ENCODE measurements around the gene PIGM. TPM values are rescaled to one million over a fixed set of nuclear protein-coding genes. Genes with fewer than 3 reads are reported as not detected.

The PIGM gene
- total RNA-seq, 1 donor from 2014 or later, result 2.1 TPM

GRCh38 chr1:160040476-160040875 lies 8.7 kb upstream of the PIGM start:
- FAIRE-seq, result no peak
- Histone ChIP-seq H3K36me3 (ENCODE audit: control insufficient read depth, insufficient read depth, low read length) (no peaks in the 10 kb centered on the region), H3K4me3 (ENCODE audit: low read depth, low read length) (no peak overlapping the region), H3K27me3 (ENCODE audit: control insufficient read depth, insufficient read depth, low read length) (no peaks in the 10 kb centered on the region)
- TF ChIP-seq CTCF (IDR thresholded peaks at IDR 0.05; ENCODE audit: insufficient read depth, low read length, severe bottlenecking), result no peak
- no peak for DNase-seq (ENCODE audit: low read depth)

GRCh38 chr1:160032165-160032820 lies 503 bp upstream of the PIGM start:
- TF ChIP-seq CTCF (IDR thresholded peaks at IDR 0.05; ENCODE audit: insufficient read depth, low read length, severe bottlenecking), result no peak
- H3K4me3 ChIP-seq (ENCODE audit: low read depth, low read length), result peak overlapping the region; percentile 99
- H3K36me3 ChIP-seq (ENCODE audit: control insufficient read depth, insufficient read depth, low read length), result no peaks in the 10 kb centered on the region
- H3K27me3 ChIP-seq (ENCODE audit: control insufficient read depth, insufficient read depth, low read length), result no peaks in the 10 kb centered on the region
- DNase-seq (ENCODE audit: low read depth), result peak; percentile 51
- no peak for FAIRE-seq

GRCh38 chr1:160030657-160031364 lies 979 bp downstream of the PIGM start:
- Histone ChIP-seq H3K36me3 (ENCODE audit: control insufficient read depth, insufficient read depth, low read length) (no peaks in the 10 kb centered on the region), H3K27me3 (ENCODE audit: control insufficient read depth, insufficient read depth, low read length) (no peaks in the 10 kb centered on the region), H3K4me3 (ENCODE audit: low read depth, low read length) (peak overlapping the region; percentile 99)
- DNase-seq (ENCODE audit: low read depth) (peak; percentile 38), FAIRE-seq (no peak)
- no peak for TF ChIP-seq CTCF (IDR thresholded peaks at IDR 0.05; ENCODE audit: insufficient read depth, low read length, severe bottlenecking)

GRCh38 chr1:160028426-160028825 lies 3.4 kb downstream of the PIGM start:
- no peak for TF ChIP-seq CTCF (IDR thresholded peaks at IDR 0.05; ENCODE audit: insufficient read depth, low read length, severe bottlenecking)
- H3K27me3 ChIP-seq (ENCODE audit: control insufficient read depth, insufficient read depth, low read length), result no peaks in the 10 kb centered on the region
- FAIRE-seq (no peak), DNase-seq (ENCODE audit: low read depth) (no peak)
- H3K36me3 ChIP-seq (ENCODE audit: control insufficient read depth, insufficient read depth, low read length), result no peaks in the 10 kb centered on the region
- no peak overlapping the region for H3K4me3 ChIP-seq (ENCODE audit: low read depth, low read length)

GRCh38 chr1:160025314-160025713 lies 6.5 kb downstream of the PIGM start:
- no peak for TF ChIP-seq CTCF (IDR thresholded peaks at IDR 0.05; ENCODE audit: insufficient read depth, low read length, severe bottlenecking)
- Histone ChIP-seq H3K27me3 (ENCODE audit: control insufficient read depth, insufficient read depth, low read length) (no peaks in the 10 kb centered on the region), H3K36me3 (ENCODE audit: control insufficient read depth, insufficient read depth, low read length) (no peaks in the 10 kb centered on the region), H3K4me3 (ENCODE audit: low read depth, low read length) (no peak overlapping the region)
- no peak for FAIRE-seq
- DNase-seq (ENCODE audit: low read depth), result no peak
